Measurements from ENCODE around the gene CHRDL1. TPM values are rescaled to one million over a fixed set of nuclear protein-coding genes. Genes with fewer than 3 reads are reported as not detected.

Gene CHRDL1
- total RNA-seq, 4 donors from 2014 or later, result 4.1 to 12.5 (median 7.6) TPM

- H3K9me3 ChIP-seq, result no peaks in the 10 kb centered on the region
- TF ChIP-seq POLR2A (IDR thresholded peaks at IDR 0.05), result no peak
- TF ChIP-seq, protein P1, sequence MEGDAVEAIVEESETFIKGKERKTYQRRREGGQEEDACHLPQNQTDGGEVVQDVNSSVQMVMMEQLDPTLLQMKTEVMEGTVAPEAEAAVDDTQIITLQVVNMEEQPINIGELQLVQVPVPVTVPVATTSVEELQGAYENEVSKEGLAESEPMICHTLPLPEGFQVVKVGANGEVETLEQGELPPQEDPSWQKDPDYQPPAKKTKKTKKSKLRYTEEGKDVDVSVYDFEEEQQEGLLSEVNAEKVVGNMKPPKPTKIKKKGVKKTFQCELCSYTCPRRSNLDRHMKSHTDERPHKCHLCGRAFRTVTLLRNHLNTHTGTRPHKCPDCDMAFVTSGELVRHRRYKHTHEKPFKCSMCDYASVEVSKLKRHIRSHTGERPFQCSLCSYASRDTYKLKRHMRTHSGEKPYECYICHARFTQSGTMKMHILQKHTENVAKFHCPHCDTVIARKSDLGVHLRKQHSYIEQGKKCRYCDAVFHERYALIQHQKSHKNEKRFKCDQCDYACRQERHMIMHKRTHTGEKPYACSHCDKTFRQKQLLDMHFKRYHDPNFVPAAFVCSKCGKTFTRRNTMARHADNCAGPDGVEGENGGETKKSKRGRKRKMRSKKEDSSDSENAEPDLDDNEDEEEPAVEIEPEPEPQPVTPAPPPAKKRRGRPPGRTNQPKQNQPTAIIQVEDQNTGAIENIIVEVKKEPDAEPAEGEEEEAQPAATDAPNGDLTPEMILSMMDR (IDR thresholded peaks at IDR 0.05), result no peak
- no peak overlapping the region for H3K4me3 ChIP-seq
- no peaks in the 10 kb centered on the region for H3K4me1 ChIP-seq
- H3K27me3 ChIP-seq, result no peaks in the 10 kb centered on the region
- DNase-seq, result no peak
- no peak overlapping the region for H3K27ac ChIP-seq
- no peaks in the 10 kb centered on the region for H3K36me3 ChIP-seq
Observed at GRCh38 chrX:110723844-110724243, 71.8 kb downstream of the CHRDL1 start.

DNA sequence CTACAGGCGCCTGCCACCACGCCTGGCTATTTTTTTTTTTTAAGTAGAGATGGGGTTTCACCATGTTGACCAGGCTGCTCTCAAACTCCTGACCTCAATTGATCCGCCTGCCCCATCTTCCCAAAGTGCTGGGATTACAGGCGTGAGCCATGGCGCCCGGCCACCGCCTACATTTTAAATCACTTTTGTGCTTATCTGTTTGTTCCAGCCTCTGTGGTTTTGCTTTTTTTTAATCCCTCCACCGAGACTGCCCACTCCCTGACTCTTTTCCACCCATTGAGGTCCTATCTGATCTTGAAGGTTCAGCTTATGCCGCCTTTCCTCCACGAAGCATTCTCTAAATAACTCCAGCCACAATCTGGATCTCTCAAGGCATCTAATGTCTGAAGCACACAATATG, 73.5 kb downstream of the CHRDL1 start:
- DNase-seq, result no peak
- no peak for TF ChIP-seq POLR2A (IDR thresholded peaks at IDR 0.05)
- TF ChIP-seq, protein P1 (IDR thresholded peaks at IDR 0.05), result no peak
- no peaks in the 10 kb centered on the region for H3K4me1 ChIP-seq
- no peaks in the 10 kb centered on the region for H3K36me3 ChIP-seq
- H3K27ac ChIP-seq, result no peak overlapping the region
- no peak overlapping the region for H3K4me3 ChIP-seq
- no peaks in the 10 kb centered on the region for H3K9me3 ChIP-seq
- H3K27me3 ChIP-seq, result no peaks in the 10 kb centered on the region

DNA sequence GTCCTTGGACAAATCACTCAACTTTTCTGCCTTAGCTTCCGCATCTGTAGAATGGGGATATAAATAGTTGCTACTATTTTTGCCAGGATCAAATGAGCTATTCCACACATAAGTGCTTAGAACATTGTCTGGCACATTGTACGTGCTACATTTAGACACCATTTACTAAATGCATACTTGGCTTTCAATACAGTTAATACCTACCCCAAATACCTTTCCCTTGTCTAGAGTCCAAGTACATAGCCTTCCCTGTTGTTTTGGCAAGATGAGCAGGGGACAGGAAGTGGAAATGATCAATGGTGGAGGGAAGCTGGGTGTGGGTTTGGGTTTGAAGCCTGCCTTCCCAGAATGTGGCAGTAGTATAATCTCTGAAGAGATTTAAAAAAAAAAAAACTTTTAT, 82.0 kb downstream of the CHRDL1 start:
- no peaks in the 10 kb centered on the region for H3K27me3 ChIP-seq
- TF ChIP-seq, protein P1 (IDR thresholded peaks at IDR 0.05), result no peak
- no peak for TF ChIP-seq POLR2A (IDR thresholded peaks at IDR 0.05)
- H3K4me1 ChIP-seq, result no peaks in the 10 kb centered on the region
- no peak overlapping the region for H3K27ac ChIP-seq
- no peaks in the 10 kb centered on the region for H3K36me3 ChIP-seq
- DNase-seq, result no peak
- no peak overlapping the region for H3K4me3 ChIP-seq
- no peaks in the 10 kb centered on the region for H3K9me3 ChIP-seq

DNA sequence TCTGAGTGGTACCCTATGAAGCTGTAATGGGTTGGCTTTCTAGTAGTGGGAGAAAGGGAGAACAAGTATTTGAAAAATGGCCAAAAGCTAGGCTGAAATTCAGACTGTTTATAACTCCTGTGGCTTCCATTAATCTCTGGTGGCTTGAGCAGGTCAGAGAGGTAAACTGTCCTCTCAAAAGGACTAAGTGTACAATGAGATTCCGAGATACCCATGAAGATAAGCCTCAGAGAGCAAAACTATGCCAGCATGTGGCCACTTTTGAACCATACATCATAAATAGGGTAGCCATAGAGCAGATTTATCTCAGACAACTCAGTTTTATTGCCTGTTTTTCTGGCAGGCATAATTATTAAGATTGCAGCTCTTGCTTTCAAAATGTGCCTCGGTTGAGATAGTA, 89.2 kb downstream of the CHRDL1 start:
- Histone ChIP-seq H3K4me3 (no peak overlapping the region), H3K27me3 (no peaks in the 10 kb centered on the region), H3K27ac (no peak overlapping the region), H3K9me3 (no peaks in the 10 kb centered on the region), H3K36me3 (no peaks in the 10 kb centered on the region), H3K4me1 (no peaks in the 10 kb centered on the region)
- no peak for DNase-seq
- no peak for TF ChIP-seq POLR2A (IDR thresholded peaks at IDR 0.05)
- TF ChIP-seq, protein P1 (IDR thresholded peaks at IDR 0.05), result no peak

- no peaks in the 10 kb centered on the region for H3K27me3 ChIP-seq
- H3K27ac ChIP-seq, result no peak overlapping the region
- TF ChIP-seq, protein P1 (IDR thresholded peaks at IDR 0.05), result no peak
- TF ChIP-seq POLR2A (IDR thresholded peaks at IDR 0.05), result no peak
Observed at GRCh38 chrX:110703641-110704040, 92.0 kb downstream of the CHRDL1 start.

DNA sequence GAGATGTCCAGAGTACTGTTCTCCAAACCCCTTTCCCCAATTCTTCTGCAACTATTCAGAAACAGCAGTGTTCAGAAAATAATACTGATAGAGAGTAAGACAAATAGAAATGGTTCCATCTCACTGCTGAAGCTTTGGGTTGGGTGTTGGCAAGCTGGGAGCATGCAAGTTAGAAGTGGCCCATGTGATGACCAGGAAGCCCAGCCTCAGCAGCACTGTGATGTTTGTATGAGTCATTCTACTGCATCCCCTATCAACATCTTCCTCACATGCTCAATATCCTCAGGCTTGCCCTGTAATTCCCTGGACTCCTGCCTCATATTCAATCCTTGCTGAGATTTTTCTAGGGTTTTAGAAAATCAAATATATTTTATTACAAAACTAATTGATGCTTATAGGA, 96.5 kb downstream of the CHRDL1 start:
- TF ChIP-seq POLR2A (IDR thresholded peaks at IDR 0.05), result no peak
- TF ChIP-seq, protein P1 (IDR thresholded peaks at IDR 0.05), result no peak
- no peak for DNase-seq
- Histone ChIP-seq H3K27me3 (no peaks in the 10 kb centered on the region), H3K9me3 (no peaks in the 10 kb centered on the region), H3K36me3 (no peaks in the 10 kb centered on the region), H3K4me3 (no peak overlapping the region), H3K4me1 (no peaks in the 10 kb centered on the region), H3K27ac (no peak overlapping the region)

More at GRCh38 chrX:110703641-110704040, 92.0 kb downstream of the CHRDL1 start:
- no peak for DNase-seq
- H3K9me3 ChIP-seq, result no peaks in the 10 kb centered on the region
- no peaks in the 10 kb centered on the region for H3K36me3 ChIP-seq
- no peak overlapping the region for H3K4me3 ChIP-seq
- H3K4me1 ChIP-seq, result no peaks in the 10 kb centered on the region
